ENCODE data around the gene SAMD4B.

DNA sequence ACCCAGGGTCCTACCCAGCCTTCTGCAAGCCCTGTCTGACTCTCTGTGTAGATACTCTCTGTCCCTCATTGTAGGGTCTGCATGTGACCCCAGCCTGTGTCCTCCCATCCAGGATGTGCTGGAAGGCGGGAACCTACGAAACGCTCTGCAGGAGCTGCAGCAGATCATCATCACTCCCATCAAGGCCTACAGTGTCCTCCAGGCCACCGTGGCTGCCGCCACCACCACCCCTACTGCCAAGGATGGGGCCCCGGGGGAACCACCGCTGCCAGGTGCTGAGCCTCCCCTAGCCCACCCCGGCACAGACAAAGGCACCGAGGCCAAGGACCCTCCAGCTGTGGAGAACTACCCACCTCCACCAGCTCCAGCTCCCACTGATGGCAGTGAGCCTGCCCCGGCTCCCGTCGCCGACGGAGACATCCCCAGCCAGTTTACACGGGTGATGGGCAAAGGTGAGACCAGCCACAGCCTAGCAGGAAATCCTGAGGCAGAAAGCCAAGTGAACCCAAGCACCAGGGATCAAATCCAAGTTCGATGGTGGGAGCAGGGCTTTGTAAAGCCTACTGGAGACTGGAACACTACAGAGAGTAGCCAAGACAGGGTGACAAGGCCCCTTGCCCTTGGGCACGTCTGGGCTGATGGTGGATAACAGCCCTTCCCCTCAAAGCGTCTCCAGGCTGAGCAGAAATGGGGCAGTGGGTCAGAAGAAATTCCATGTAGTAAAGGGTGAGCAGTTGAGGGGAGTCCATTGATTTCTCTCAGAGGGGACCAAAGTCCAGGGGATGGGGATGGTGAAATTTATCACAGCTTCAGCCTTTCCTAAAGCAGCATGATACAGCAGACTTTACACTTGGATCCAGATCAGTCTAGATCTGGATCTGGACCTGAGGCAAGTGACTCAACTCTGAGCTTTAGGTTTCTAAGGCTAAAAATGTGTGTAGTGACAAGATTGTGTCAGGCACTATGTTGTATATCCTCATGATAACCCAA, 35.4 kb downstream of the SAMD4B start:
- TF ChIP-seq, protein P1, sequence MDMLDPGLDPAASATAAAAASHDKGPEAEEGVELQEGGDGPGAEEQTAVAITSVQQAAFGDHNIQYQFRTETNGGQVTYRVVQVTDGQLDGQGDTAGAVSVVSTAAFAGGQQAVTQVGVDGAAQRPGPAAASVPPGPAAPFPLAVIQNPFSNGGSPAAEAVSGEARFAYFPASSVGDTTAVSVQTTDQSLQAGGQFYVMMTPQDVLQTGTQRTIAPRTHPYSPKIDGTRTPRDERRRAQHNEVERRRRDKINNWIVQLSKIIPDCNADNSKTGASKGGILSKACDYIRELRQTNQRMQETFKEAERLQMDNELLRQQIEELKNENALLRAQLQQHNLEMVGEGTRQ (CRISPR knock-in tag; IDR thresholded peaks at IDR 0.05) = no peak
- no peak for TF ChIP-seq GABPA (tag; conservative IDR thresholded peaks at IDR 0.05; ENCODE audit: low read depth)
- TF ChIP-seq BRCA1 (IDR thresholded peaks at IDR 0.05) = no peak
- TF ChIP-seq BRCA1 (CRISPR knock-in tag; IDR thresholded peaks at IDR 0.05) = no peak
- TF ChIP-seq L3MBTL2 (IDR thresholded peaks at IDR 0.05) = no peak
- TF ChIP-seq ZNF24 (IDR thresholded peaks at IDR 0.05) = no peak
- no peak for TF ChIP-seq HNRNPUL1 (IDR thresholded peaks at IDR 0.05; ENCODE audit: low read length)
- TF ChIP-seq, protein P2, sequence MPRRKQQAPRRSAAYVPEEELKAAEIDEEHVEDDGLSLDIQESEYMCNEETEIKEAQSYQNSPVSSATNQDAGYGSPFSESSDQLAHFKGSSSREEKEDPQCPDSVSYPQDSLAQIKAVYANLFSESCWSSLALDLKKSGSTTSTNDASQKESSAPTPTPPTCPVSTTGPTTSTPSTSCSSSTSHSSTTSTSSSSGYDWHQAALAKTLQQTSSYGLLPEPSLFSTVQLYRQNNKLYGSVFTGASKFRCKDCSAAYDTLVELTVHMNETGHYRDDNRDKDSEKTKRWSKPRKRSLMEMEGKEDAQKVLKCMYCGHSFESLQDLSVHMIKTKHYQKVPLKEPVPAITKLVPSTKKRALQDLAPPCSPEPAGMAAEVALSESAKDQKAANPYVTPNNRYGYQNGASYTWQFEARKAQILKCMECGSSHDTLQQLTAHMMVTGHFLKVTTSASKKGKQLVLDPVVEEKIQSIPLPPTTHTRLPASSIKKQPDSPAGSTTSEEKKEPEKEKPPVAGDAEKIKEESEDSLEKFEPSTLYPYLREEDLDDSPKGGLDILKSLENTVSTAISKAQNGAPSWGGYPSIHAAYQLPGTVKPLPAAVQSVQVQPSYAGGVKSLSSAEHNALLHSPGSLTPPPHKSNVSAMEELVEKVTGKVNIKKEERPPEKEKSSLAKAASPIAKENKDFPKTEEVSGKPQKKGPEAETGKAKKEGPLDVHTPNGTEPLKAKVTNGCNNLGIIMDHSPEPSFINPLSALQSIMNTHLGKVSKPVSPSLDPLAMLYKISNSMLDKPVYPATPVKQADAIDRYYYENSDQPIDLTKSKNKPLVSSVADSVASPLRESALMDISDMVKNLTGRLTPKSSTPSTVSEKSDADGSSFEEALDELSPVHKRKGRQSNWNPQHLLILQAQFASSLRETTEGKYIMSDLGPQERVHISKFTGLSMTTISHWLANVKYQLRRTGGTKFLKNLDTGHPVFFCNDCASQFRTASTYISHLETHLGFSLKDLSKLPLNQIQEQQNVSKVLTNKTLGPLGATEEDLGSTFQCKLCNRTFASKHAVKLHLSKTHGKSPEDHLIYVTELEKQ (CRISPR knock-in tag; IDR thresholded peaks at IDR 0.05) = no peak
- no peak for TF ChIP-seq EZH2 (IDR thresholded peaks at IDR 0.05; ENCODE audit: borderline replicate concordance, low read depth, low read length)
- TF ChIP-seq, protein P3, sequence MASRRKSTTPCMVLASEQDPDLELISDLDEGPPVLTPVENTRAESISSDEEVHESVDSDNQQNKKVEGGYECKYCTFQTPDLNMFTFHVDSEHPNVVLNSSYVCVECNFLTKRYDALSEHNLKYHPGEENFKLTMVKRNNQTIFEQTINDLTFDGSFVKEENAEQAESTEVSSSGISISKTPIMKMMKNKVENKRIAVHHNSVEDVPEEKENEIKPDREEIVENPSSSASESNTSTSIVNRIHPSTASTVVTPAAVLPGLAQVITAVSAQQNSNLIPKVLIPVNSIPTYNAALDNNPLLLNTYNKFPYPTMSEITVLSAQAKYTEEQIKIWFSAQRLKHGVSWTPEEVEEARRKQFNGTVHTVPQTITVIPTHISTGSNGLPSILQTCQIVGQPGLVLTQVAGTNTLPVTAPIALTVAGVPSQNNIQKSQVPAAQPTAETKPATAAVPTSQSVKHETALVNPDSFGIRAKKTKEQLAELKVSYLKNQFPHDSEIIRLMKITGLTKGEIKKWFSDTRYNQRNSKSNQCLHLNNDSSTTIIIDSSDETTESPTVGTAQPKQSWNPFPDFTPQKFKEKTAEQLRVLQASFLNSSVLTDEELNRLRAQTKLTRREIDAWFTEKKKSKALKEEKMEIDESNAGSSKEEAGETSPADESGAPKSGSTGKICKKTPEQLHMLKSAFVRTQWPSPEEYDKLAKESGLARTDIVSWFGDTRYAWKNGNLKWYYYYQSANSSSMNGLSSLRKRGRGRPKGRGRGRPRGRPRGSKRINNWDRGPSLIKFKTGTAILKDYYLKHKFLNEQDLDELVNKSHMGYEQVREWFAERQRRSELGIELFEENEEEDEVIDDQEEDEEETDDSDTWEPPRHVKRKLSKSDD (conservative IDR thresholded peaks at IDR 0.05; ENCODE audit: low read length) = no peak
- no peak for TF ChIP-seq RUNX1 (IDR thresholded peaks at IDR 0.05; ENCODE audit: low read depth)
- TF ChIP-seq, protein P4, sequence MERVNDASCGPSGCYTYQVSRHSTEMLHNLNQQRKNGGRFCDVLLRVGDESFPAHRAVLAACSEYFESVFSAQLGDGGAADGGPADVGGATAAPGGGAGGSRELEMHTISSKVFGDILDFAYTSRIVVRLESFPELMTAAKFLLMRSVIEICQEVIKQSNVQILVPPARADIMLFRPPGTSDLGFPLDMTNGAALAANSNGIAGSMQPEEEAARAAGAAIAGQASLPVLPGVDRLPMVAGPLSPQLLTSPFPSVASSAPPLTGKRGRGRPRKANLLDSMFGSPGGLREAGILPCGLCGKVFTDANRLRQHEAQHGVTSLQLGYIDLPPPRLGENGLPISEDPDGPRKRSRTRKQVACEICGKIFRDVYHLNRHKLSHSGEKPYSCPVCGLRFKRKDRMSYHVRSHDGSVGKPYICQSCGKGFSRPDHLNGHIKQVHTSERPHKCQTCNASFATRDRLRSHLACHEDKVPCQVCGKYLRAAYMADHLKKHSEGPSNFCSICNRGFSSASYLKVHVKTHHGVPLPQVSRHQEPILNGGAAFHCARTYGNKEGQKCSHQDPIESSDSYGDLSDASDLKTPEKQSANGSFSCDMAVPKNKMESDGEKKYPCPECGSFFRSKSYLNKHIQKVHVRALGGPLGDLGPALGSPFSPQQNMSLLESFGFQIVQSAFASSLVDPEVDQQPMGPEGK (CRISPR knock-in tag; IDR thresholded peaks at IDR 0.05; ENCODE audit: borderline replicate concordance) = no peak
- TF ChIP-seq ZNF217 (CRISPR knock-in tag; IDR thresholded peaks at IDR 0.05) = no peak

Measured in K562 (cell line).